Neural cell (in vitro differentiated cells): ENCODE data around the gene MPPED2.

Experiments
- EZH2 ChIP-seq: fragments of 200-600, 300-800 bp; shearing (Covaris generic), sonication (generic); IDR thresholded peaks from 2 replicates; pipeline ENCODE4 v1.6.1; 2014; ENCODE audit warnings: antibody characterized with exemption, low read length, borderline replicate concordance, mild to moderate bottlenecking; ENCODE audit not compliant: insufficient read depth, poor library complexity, severe bottlenecking
- TF ChIP-seq, protein P1 (sequence below): fragments of 450-650 bp; IDR thresholded peaks from 2 replicates; pipeline ENCODE4 v1.5.1; 2014; ENCODE audit warnings: antibody characterized with exemption, mild to moderate bottlenecking, moderate library complexity; ENCODE audit not compliant: poor library complexity, severe bottlenecking

DNA sequence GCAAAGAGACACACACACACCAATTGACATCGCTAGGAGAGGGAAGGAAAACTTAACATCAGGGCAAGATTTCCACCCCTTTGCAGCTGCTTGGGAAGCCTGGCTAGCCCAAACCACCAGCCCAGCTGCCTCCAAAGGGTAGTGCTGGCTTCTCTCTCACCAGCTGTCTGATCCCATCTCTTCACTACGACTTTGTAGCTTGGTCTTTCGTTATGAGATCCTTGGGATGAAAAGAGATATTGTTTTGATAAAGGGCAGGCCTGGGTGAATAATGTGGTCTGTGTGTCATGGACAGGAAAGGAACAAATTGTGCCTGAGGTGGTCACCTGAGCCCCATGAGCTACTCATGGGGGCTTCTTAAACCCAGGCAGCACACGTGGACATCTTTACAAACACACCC lies 161.3 kb downstream of the MPPED2 start:
- TF ChIP-seq, protein P1, sequence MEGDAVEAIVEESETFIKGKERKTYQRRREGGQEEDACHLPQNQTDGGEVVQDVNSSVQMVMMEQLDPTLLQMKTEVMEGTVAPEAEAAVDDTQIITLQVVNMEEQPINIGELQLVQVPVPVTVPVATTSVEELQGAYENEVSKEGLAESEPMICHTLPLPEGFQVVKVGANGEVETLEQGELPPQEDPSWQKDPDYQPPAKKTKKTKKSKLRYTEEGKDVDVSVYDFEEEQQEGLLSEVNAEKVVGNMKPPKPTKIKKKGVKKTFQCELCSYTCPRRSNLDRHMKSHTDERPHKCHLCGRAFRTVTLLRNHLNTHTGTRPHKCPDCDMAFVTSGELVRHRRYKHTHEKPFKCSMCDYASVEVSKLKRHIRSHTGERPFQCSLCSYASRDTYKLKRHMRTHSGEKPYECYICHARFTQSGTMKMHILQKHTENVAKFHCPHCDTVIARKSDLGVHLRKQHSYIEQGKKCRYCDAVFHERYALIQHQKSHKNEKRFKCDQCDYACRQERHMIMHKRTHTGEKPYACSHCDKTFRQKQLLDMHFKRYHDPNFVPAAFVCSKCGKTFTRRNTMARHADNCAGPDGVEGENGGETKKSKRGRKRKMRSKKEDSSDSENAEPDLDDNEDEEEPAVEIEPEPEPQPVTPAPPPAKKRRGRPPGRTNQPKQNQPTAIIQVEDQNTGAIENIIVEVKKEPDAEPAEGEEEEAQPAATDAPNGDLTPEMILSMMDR, result no peak
- no peak for TF ChIP-seq EZH2
